Stomach (tissue), 9 donors: Measurements from ENCODE around the gene NFATC2. TPM values are rescaled to one million over a fixed set of nuclear protein-coding genes. Genes with fewer than 3 reads are reported as not detected.
A peak's percentile ranks its signal among the peaks of the same experiment; 100 is the strongest.

Experiments
- DNase-seq, 2 donors: peaks; one replicate each; pipeline versions ENCODE4 v3.0.0 to v3.0.0-alpha.2; 2013 to 2019
- H3K27ac ChIP-seq, 5 donors: fragments of 200-600 bp in 4 of 5; sonication (generic) in 4 of 5; one replicate each; pipeline ENCODE4 v1.5.1; 2013 to 2019; ENCODE audit warnings: mild to moderate bottlenecking in 1 of 5, moderate library complexity in 1 of 5
- H3K27me3 ChIP-seq, 3 donors: fragments of 200-600 bp; sonication (generic); one replicate each; pipeline ENCODE4 v1.5.1; 2017 to 2019; ENCODE audit warnings: mixed run types in 1 of 3
- H3K36me3 ChIP-seq, 4 donors: fragments of 200-600 bp; sonication (generic); 1 replicate in 3 of 4; 2 replicates in 1 of 4; pipeline ENCODE4 v1.5.1; 2016 to 2019
- H3K4me1 ChIP-seq, 4 donors: fragments of 200-600 bp; sonication (generic); one replicate each; pipeline ENCODE4 v1.5.1; 2016 to 2019
- H3K4me3 ChIP-seq, 4 donors: fragments of 200-600 bp; sonication (generic) in 3 of 4; one replicate each; pipeline ENCODE4 v1.5.1; 2016 to 2019; ENCODE audit warnings: mild to moderate bottlenecking in 1 of 4
- H3K9me3 ChIP-seq, 4 donors: fragments of 200-600 bp; sonication (generic); one replicate each; pipeline ENCODE4 v1.5.1; 2016 to 2019
- EP300 ChIP-seq: sonication (generic); formaldehyde crosslinking; IDR thresholded peaks from one replicate; pipeline ENCODE4 v1.6.1; 2017; ENCODE audit warnings: antibody characterized with exemption
- POLR2A ChIP-seq, 4 donors: fragments of 450-650 bp; IDR thresholded peaks; one replicate each; pipeline ENCODE4 v1.6.1; 2016; ENCODE audit warnings: antibody characterized with exemption in 4 of 4, control low read depth in 2 of 4, mild to moderate bottlenecking in 1 of 4, moderate library complexity in 1 of 4
- POLR2AphosphoS5 ChIP-seq, 3 donors: sonication (generic); formaldehyde crosslinking; IDR thresholded peaks; one replicate each; pipeline ENCODE4 v1.6.1; 2016; ENCODE audit warnings: antibody characterized with exemption in 3 of 3
- WGBS, 5 donors: extraction: QIAGEN DNeasy Blood & Tissue Kit in 3 of 5; methylation state at CpG; one replicate each; pipeline versions ENCODE4 v1.1.5 to v1.1.7; 2013 to 2018; 5-methylcytosine and 5-hydroxymethylcytosine counted together
- intact Hi-C: fragments of 100-400 bp; cut with DNase I; formaldehyde crosslinking; loops from one replicate; pipeline ENCODE4 v1.15.1; 2023; ENCODE audit warnings: low total_unique reads
- polyA plus RNA-seq, 3 donors: library from polyadenylated mRNA; stranded (reverse); fragments of 200-250 nt; gene quantifications; one replicate each; pipeline ENCODE4 v1.2.3, GENCODE V29; 2013
- total RNA-seq, 5 donors: library from RNA; depleted of rRNA; stranded (reverse); fragments of >200 nt; gene quantifications; one replicate each; pipeline versions ENCODE4 v1.1.0 to v1.2.3, GENCODE V29; 2014 to 2016
- TF ChIP-seq, protein P1 (sequence below), 7 experiments: fragments of 450-650 bp in 4 of 7; fragments of 200-600 bp in 3 of 7; sonication (generic) in 3 of 7; IDR thresholded peaks; one replicate each; pipeline ENCODE4 v1.5.1; 2016 to 2019; ENCODE audit warnings: antibody characterized with exemption in 7 of 7, control low read depth in 2 of 7, mild to moderate bottlenecking in 1 of 7
- donor health status: healthy with polysubstance abuse.
- donor health status: Bipolar disorder and iron deficiency.
- donor health status: healthy.

The NFATC2 gene
- total and polyA plus RNA-seq, 8 donors = 1.4 to 31.9 (median 8.6) TPM

DNA sequence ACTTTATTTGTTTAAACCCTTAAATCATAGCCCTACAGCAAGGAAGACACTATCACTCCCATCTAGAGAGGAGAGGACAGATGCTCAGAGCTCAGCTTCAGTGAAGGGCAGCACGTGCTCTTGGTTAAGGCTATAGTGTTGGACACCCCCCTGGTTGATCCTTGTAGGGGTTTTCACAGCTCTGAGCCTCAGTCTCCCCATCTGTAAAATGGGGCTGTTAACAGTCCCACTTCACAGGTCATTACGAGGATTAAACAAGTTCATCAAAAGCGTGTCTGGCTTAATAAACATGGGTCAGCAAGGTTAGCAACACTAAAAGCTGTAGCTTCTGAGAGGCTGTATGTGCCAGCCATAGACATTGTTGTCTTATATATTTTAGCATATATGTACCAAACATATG, 82.4 kb downstream of the NFATC2 start:
- Histone ChIP-seq H3K27ac (no peak overlapping the region), H3K4me3 (no peak overlapping the region), H3K9me3 (no peaks in the 10 kb centered on the region), H3K36me3 (peaks cover 0 to 48% (median 19%) of the 10 kb centered on the region in 4 donors), H3K27me3 (no peaks in the 10 kb centered on the region), H3K4me1 (peaks cover 19 to 40% (median 29%) of the 10 kb centered on the region in 4 donors)
- TF ChIP-seq POLR2A (IDR thresholded peaks at IDR 0.05) (no peak), POLR2AphosphoS5 (IDR thresholded peaks at IDR 0.05) (no peak), EP300 (no peak)
- TF ChIP-seq, protein P1, sequence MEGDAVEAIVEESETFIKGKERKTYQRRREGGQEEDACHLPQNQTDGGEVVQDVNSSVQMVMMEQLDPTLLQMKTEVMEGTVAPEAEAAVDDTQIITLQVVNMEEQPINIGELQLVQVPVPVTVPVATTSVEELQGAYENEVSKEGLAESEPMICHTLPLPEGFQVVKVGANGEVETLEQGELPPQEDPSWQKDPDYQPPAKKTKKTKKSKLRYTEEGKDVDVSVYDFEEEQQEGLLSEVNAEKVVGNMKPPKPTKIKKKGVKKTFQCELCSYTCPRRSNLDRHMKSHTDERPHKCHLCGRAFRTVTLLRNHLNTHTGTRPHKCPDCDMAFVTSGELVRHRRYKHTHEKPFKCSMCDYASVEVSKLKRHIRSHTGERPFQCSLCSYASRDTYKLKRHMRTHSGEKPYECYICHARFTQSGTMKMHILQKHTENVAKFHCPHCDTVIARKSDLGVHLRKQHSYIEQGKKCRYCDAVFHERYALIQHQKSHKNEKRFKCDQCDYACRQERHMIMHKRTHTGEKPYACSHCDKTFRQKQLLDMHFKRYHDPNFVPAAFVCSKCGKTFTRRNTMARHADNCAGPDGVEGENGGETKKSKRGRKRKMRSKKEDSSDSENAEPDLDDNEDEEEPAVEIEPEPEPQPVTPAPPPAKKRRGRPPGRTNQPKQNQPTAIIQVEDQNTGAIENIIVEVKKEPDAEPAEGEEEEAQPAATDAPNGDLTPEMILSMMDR (IDR thresholded peaks at IDR 0.05) = no peak
- WGBS, 5 donors = 89 to 100% (median 97%) methylated on average over 3 of the region's 3 CpGs
- intact Hi-C loops = no loop called here
- no peak for DNase-seq

GRCh38 chr20:51458751-51459439, 83.6 kb downstream of the NFATC2 start:
- Histone ChIP-seq H3K9me3 (no peaks in the 10 kb centered on the region), H3K27ac (no peak overlapping the region), H3K4me3 (no peak overlapping the region), H3K4me1 (peaks cover 19 to 43% (median 30%) of the 10 kb centered on the region in 4 donors), H3K27me3 (no peaks in the 10 kb centered on the region), H3K36me3 (peaks cover 4 to 46% (median 21%) of the 10 kb centered on the region in 4 donors)
- TF ChIP-seq, protein P1 (IDR thresholded peaks at IDR 0.05) = no peak
- TF ChIP-seq EP300 = no peak
- no peak for TF ChIP-seq POLR2AphosphoS5 (IDR thresholded peaks at IDR 0.05)
- TF ChIP-seq POLR2A (IDR thresholded peaks at IDR 0.05) = no peak
- intact Hi-C loops = no loop called here
- DNase-seq = no peak
- 93 to 97% (median 96%) methylated on average over 13 of the region's 13 CpGs for WGBS, 5 donors

- WGBS, 5 donors = 38 to 73% (median 61%) methylated on average over 2 to 3 of the region's 3 CpGs
- TF ChIP-seq, protein P1 (IDR thresholded peaks at IDR 0.05) = no peak
- TF ChIP-seq EP300 (no peak), POLR2AphosphoS5 (IDR thresholded peaks at IDR 0.05) (no peak), POLR2A (IDR thresholded peaks at IDR 0.05) (no peak)
- Histone ChIP-seq H3K9me3 (no peaks in the 10 kb centered on the region), H3K27ac (peak overlapping the region; percentile 54 to 87 (median 80)), H3K4me1 (peaks cover 19 to 32% (median 25%) of the 10 kb centered on the region in 4 donors), H3K36me3 (peaks cover 4 to 52% (median 28%) of the 10 kb centered on the region in 4 donors), H3K27me3 (no peaks in the 10 kb centered on the region), H3K4me3 (no peak overlapping the region)
- intact Hi-C loops = no loop called here
- peak in 1 of 2 donors; percentile 38 for DNase-seq
These were observed 85.0 kb downstream of the NFATC2 start for GRCh38 chr20:51457533-51457932.

DNA sequence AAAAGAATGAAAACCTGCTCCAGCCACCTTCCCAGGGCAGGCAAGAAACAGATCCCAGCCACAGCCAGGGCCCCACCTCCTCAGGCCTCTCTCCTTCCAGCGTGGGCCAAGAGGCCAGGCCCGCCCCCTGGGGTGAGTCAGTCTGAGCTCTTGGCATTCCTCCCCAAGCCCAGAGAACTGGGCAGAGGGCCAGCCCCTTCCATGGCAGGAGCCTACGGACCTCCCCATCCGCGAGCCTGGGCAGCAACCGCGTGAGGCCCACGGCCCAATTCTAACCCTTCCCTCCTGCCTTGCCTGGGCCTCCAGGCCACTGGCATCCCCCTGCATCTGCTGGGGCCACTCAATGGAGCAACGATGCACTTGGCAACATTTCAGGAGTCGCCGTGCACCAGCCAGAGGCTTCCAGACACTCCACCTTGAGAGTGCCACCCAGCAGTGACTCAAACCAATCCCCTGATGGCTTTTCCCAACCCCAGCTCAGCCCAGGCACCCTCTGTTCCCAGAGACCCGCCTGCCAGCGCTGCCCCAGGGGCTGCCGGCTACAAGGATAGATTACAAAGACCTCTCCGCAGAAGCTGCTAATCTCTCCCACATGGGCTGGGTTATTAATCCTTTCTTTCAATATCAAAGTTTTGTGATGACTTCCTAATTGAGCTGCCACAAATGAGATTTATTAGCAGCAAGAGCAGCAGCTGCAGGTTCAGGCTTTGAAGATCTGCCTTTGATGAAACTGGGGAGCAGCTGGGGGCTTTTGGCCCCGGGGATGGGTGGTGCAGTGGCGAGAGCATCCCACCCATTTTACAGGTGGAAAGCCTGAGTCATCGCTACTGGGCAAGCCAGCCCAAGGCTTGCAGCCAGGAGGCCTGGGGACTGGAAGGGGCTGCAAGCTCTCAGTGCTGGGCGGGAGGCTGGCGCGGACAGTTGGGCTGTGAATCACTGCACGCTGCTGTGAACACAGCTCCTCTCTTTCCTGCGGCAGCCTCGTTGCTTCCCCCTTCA, 85.7 kb downstream of the NFATC2 start:
- DNase-seq = peak; percentile 97 to 98
- peaks cover 4 to 58% (median 33%) of the 10 kb centered on the region in 4 donors for H3K36me3 ChIP-seq
- peak overlapping the region in 2 of 4 donors; percentile 21 to 25 for H3K4me3 ChIP-seq
- H3K27me3 ChIP-seq = no peaks in the 10 kb centered on the region
- TF ChIP-seq, protein P1 (IDR thresholded peaks at IDR 0.05) = no peak
- peak; percentile 39 to 83 (median 63) for TF ChIP-seq POLR2AphosphoS5 (IDR thresholded peaks at IDR 0.05)
- H3K4me1 ChIP-seq = peaks cover 19 to 30% (median 24%) of the 10 kb centered on the region in 4 donors
- intact Hi-C loops = no loop called here
- no peaks in the 10 kb centered on the region for H3K9me3 ChIP-seq
- H3K27ac ChIP-seq = peak overlapping the region; percentile 54 to 87 (median 80)
- 22 to 29% (median 25%) methylated on average over 15 to 24 of the region's 24 CpGs for WGBS, 5 donors
